ENCODE data around the gene KCNA1. TPM values are rescaled to one million over a fixed set of nuclear protein-coding genes. Genes with fewer than 3 reads are reported as not detected.

KCNA1 gene
- total RNA-seq, 2 donors from 2014 or later: 0.05 to 0.07 TPM

DNA sequence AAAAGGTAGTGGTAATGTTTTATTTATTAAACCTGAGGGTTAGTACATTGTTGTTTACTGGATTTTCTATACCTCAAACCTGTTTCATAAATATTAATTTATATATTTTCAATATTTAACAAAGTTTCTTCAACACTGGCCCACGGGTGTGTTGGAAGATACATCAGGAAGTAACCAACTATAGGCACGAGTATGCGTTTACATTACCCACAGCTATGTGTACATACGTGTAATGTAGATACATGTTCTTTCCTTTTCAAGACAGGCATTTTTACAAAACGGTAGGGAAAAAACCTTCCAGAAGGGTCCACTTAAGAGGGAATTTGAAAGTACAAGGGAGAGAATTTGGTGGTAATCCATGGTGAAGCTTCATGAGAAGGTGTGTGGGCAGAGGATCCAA, 17.8 kb upstream of the KCNA1 start:
- no peak overlapping the region for H3K27ac Mint-ChIP-seq
- no peaks in the 10 kb centered on the region for H3K36me3 Mint-ChIP-seq (ENCODE audit: insufficient read depth in 2 of 2)
- peaks cover 21% of the 10 kb centered on the region for H3K27me3 Mint-ChIP-seq (ENCODE audit: low read depth)
- H3K4me1 Mint-ChIP-seq (ENCODE audit: low read depth): no peaks in the 10 kb centered on the region
- ATAC-seq (replicated peaks in 1 of 2) (no peak), DNase-seq (no peak)
- no peak overlapping the region for H3K4me3 Mint-ChIP-seq
- H3K9me3 Mint-ChIP-seq: no peaks in the 10 kb centered on the region

- Mint-ChIP-seq H3K27me3 (ENCODE audit: low read depth) (peaks cover 21% of the 10 kb centered on the region), H3K4me1 (ENCODE audit: low read depth) (no peaks in the 10 kb centered on the region), H3K4me3 (no peak overlapping the region), H3K36me3 (ENCODE audit: insufficient read depth in 2 of 2) (no peaks in the 10 kb centered on the region), H3K27ac (no peak overlapping the region), H3K9me3 (no peaks in the 10 kb centered on the region)
- no peak for ATAC-seq (replicated peaks in 1 of 2)
- no peak for DNase-seq
Observed at GRCh38 chr12:4892418-4892817, 17.3 kb upstream of the KCNA1 start.

DNA sequence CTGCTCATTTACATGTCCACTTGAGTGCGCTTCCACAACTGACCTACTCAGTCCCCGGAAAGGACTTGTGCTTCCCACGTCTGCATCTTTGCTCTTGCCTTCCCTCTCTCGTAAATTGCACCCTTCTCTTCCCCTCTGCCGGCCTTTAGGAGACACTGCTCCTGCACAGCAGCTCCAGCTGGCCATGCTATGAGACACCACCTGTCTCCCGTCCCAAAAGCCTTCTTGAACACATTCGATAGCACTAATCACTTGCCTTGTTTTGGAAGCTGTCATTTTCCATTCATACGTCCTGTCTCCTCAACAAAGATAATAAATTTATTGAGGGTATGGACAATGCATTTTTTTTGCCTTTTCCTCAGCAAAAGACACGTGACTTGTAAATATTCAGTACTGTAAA, 15.7 kb upstream of the KCNA1 start:
- peaks cover 21% of the 10 kb centered on the region for H3K27me3 Mint-ChIP-seq (ENCODE audit: low read depth)
- H3K36me3 Mint-ChIP-seq (ENCODE audit: insufficient read depth in 2 of 2): no peaks in the 10 kb centered on the region
- no peaks in the 10 kb centered on the region for H3K4me1 Mint-ChIP-seq (ENCODE audit: low read depth)
- no peak overlapping the region for H3K4me3 Mint-ChIP-seq
- ATAC-seq (replicated peaks in 1 of 2) (no peak), DNase-seq (no peak)
- H3K27ac Mint-ChIP-seq: no peak overlapping the region
- no peaks in the 10 kb centered on the region for H3K9me3 Mint-ChIP-seq

- Mint-ChIP-seq H3K4me3 (no peak overlapping the region), H3K36me3 (ENCODE audit: insufficient read depth in 2 of 2) (no peaks in the 10 kb centered on the region), H3K4me1 (ENCODE audit: low read depth) (no peaks in the 10 kb centered on the region), H3K27me3 (ENCODE audit: low read depth) (peaks cover 38% of the 10 kb centered on the region), H3K27ac (no peak overlapping the region), H3K9me3 (no peaks in the 10 kb centered on the region)
- no peak for ATAC-seq (replicated peaks in 1 of 2)
- DNase-seq: no peak
Observed at GRCh38 chr12:4899364-4899763, 10.3 kb upstream of the KCNA1 start.

- peaks cover 38% of the 10 kb centered on the region for H3K27me3 Mint-ChIP-seq (ENCODE audit: low read depth)
- H3K27ac Mint-ChIP-seq: no peak overlapping the region
- no peaks in the 10 kb centered on the region for H3K36me3 Mint-ChIP-seq (ENCODE audit: insufficient read depth in 2 of 2)
- DNase-seq (no peak), ATAC-seq (replicated peaks in 1 of 2) (no peak)
- H3K4me3 Mint-ChIP-seq: no peak overlapping the region
- H3K9me3 Mint-ChIP-seq: no peaks in the 10 kb centered on the region
- no peaks in the 10 kb centered on the region for H3K4me1 Mint-ChIP-seq (ENCODE audit: low read depth)
Observed at GRCh38 chr12:4900327-4900726, 9.4 kb upstream of the KCNA1 start.

- Mint-ChIP-seq H3K4me1 (ENCODE audit: low read depth) (peaks cover 12% of the 10 kb centered on the region), H3K27me3 (ENCODE audit: low read depth) (peaks cover 35% of the 10 kb centered on the region), H3K27ac (no peak overlapping the region), H3K36me3 (ENCODE audit: insufficient read depth in 2 of 2) (no peaks in the 10 kb centered on the region), H3K9me3 (no peaks in the 10 kb centered on the region), H3K4me3 (no peak overlapping the region)
- ATAC-seq (replicated peaks in 1 of 2) (no peak), DNase-seq (no peak)
Observed at GRCh38 chr12:4905316-4905715, 4.4 kb upstream of the KCNA1 start.

GRCh38 chr12:4908684-4909409, 858 bp upstream of the KCNA1 start:
- no peaks in the 10 kb centered on the region for H3K9me3 Mint-ChIP-seq
- DNase-seq: peak; percentile 17 to 22
- peaks cover 3 to 6% of the 10 kb centered on the region in 2 donors for H3K36me3 Mint-ChIP-seq (ENCODE audit: insufficient read depth in 2 of 2)
- H3K27me3 Mint-ChIP-seq (ENCODE audit: low read depth): peaks cover 27% of the 10 kb centered on the region
- H3K4me3 Mint-ChIP-seq: peak overlapping the region; percentile 42 to 92
- peaks cover 16% of the 10 kb centered on the region for H3K4me1 Mint-ChIP-seq (ENCODE audit: low read depth)
- peak; percentile 32 to 54 for ATAC-seq (replicated peaks in 1 of 2)
- no peak overlapping the region for H3K27ac Mint-ChIP-seq

DNA sequence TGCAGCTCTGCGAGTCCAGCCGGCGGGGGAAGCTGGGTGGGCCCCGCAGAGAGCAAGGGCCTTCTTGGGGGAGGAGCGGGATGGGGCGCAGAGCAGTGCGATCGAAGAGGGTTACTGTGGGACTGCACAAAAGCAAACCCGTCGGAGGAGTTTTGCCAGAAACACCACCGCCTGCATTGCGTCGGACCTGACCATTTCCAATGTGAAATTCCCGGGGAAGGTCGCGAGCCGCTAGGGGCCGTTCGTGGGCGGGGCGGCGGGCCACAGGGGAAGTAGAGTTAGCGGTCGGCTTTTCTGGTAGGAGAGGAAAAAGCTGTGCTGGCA, 333 bp upstream of the KCNA1 start:
- no peak overlapping the region for H3K27ac Mint-ChIP-seq
- peaks cover 3 to 6% of the 10 kb centered on the region in 2 donors for H3K36me3 Mint-ChIP-seq (ENCODE audit: insufficient read depth in 2 of 2)
- H3K4me1 Mint-ChIP-seq (ENCODE audit: low read depth): peaks cover 16% of the 10 kb centered on the region
- DNase-seq (peak; percentile 1 to 11), ATAC-seq (replicated peaks in 1 of 2) (no peak)
- peak overlapping the region; percentile 42 to 92 for H3K4me3 Mint-ChIP-seq
- H3K9me3 Mint-ChIP-seq: no peaks in the 10 kb centered on the region
- peaks cover 29% of the 10 kb centered on the region for H3K27me3 Mint-ChIP-seq (ENCODE audit: low read depth)

DNA sequence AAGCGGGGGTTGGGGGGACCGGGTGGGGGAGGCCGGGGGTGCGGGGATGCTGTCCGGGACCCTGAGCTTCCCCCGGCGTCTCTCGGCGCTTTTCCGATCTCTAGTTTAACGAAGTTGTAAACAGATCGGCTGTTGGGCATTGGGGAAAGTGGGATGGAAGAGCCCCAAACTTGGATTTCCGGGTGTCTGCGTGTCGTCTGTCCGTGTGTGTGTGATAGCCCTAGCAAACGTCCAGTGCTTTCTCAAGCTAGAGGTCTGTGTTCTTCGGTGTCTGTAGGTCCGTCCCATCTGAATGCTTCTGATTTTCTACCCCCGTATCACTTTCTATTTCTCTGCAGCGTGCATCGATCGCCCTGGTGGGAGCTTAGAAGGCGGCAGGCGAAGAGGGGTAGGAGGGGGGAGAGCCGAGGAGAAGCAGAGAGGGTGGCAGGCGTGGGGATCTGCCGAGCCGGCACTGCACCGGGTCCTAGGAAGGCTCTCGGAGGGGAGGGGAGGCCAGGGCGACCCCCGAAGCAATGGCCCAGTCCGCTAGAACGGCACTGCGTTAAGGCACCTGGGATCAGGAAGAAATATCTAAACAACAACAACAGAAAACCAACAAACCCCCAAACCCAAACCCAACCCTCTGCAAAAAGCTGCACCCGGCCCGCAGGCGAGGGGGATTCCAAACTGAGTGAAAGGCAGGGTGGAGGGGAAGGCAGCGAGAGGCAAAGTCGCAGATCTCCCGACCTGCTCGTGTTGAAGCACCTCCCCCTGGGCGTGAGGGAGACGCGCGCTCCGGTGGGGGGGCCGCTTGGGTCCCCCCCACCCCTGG, 1.0 kb downstream of the KCNA1 start:
- DNase-seq: peak; percentile 21 to 37
- peaks cover 36% of the 10 kb centered on the region for H3K27me3 Mint-ChIP-seq (ENCODE audit: low read depth)
- ATAC-seq (replicated peaks in 1 of 2): peak; percentile 58 to 62
- H3K36me3 Mint-ChIP-seq (ENCODE audit: insufficient read depth in 2 of 2): peaks cover 3 to 6% of the 10 kb centered on the region in 2 donors
- H3K9me3 Mint-ChIP-seq: no peaks in the 10 kb centered on the region
- H3K27ac Mint-ChIP-seq: no peak overlapping the region
- H3K4me1 Mint-ChIP-seq (ENCODE audit: low read depth): peaks cover 16% of the 10 kb centered on the region
- peak overlapping the region; percentile 86 to 92 for H3K4me3 Mint-ChIP-seq

DNA sequence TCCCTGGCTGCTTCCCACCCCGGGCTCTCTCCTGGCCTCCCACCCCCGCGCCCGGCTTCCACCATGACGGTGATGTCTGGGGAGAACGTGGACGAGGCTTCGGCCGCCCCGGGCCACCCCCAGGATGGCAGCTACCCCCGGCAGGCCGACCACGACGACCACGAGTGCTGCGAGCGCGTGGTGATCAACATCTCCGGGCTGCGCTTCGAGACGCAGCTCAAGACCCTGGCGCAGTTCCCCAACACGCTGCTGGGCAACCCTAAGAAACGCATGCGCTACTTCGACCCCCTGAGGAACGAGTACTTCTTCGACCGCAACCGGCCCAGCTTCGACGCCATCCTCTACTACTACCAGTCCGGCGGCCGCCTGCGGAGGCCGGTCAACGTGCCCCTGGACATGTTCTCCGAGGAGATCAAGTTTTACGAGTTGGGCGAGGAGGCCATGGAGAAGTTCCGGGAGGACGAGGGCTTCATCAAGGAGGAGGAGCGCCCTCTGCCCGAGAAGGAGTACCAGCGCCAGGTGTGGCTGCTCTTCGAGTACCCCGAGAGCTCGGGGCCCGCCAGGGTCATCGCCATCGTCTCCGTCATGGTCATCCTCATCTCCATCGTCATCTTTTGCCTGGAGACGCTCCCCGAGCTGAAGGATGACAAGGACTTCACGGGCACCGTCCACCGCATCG, 1.8 kb downstream of the KCNA1 start:
- Mint-ChIP-seq H3K36me3 (ENCODE audit: insufficient read depth in 2 of 2) (peaks cover 3 to 6% of the 10 kb centered on the region in 2 donors), H3K27me3 (ENCODE audit: low read depth) (peaks cover 40% of the 10 kb centered on the region), H3K4me1 (ENCODE audit: low read depth) (peaks cover 16% of the 10 kb centered on the region), H3K9me3 (no peaks in the 10 kb centered on the region), H3K4me3 (peak overlapping the region; percentile 50 to 72), H3K27ac (no peak overlapping the region)
- ATAC-seq (replicated peaks in 1 of 2) (peak in 1 of 2 donors; percentile 4), DNase-seq (peak in 1 of 2 donors; percentile 6)

- no peak overlapping the region for H3K27ac Mint-ChIP-seq
- peaks cover 61% of the 10 kb centered on the region for H3K27me3 Mint-ChIP-seq (ENCODE audit: low read depth)
- DNase-seq: no peak
- no peaks in the 10 kb centered on the region for H3K9me3 Mint-ChIP-seq
- ATAC-seq (replicated peaks in 1 of 2): no peak
- peaks cover 4% of the 10 kb centered on the region for H3K4me1 Mint-ChIP-seq (ENCODE audit: low read depth)
- no peak overlapping the region for H3K4me3 Mint-ChIP-seq
- H3K36me3 Mint-ChIP-seq (ENCODE audit: insufficient read depth in 2 of 2): peaks cover 3 to 6% of the 10 kb centered on the region in 2 donors
Observed at GRCh38 chr12:4914720-4915119, 5.0 kb downstream of the KCNA1 start.

DNA sequence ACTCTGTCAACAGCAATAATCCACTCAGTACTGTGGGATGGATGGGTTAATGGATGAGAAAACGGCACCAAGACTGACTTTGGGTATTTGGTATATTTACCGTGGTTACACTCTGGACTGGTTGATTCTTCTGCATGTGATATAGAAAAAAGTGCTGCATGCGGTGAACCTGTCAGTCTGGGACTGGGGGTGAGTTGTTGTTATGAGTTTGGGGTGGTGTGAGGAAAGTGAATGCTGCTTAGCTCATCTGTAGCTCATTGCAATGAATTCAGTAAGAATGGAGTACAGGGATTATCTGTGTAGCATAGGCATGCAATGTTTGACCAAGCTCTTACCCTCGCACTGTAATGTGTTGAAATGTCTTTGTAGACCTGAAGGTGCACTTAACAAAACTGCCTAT, 6.0 kb downstream of the KCNA1 start:
- Mint-ChIP-seq H3K4me3 (no peak overlapping the region), H3K36me3 (ENCODE audit: insufficient read depth in 2 of 2) (peaks cover 3% of the 10 kb centered on the region in 2 donors), H3K27ac (no peak overlapping the region), H3K4me1 (ENCODE audit: low read depth) (peaks cover under 1% of the 10 kb centered on the region), H3K9me3 (no peaks in the 10 kb centered on the region), H3K27me3 (ENCODE audit: low read depth) (peaks cover 50% of the 10 kb centered on the region)
- DNase-seq (no peak), ATAC-seq (replicated peaks in 1 of 2) (no peak)

DNA sequence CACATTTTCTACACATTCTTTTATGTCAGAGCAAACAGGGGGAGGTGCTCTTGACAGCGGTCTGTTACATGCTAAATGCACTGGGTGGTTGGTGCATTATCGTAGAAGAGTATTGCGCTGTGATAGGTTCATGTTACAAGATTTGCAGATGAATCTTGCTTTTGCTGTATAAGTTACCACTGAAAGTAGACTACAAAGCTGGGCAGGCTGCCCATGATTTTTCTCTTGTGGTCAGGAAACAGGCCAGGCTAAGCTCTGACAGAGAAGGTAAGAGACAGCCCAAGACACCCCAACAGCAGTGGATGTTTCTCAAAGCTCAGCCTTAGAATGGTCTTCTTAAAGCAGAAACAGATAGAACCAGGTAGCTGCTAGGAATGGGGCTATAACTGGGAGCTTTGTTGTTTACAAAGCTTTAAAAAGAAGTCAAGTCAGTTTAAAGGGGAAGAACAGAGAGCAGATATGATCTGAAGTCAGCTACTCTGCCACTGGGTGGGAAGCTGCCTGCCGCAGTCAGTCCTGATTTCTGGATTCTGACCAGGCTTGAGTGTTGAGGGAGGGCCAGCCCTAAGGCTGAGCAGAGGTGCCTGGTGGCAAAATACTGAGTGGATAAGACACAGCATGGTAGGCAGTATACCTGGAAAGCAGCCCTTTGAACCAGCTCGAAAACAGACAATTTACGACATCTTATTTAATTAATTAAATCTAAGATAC, 9.4 kb downstream of the KCNA1 start:
- Mint-ChIP-seq H3K9me3 (no peaks in the 10 kb centered on the region), H3K36me3 (ENCODE audit: insufficient read depth in 2 of 2) (no peaks in the 10 kb centered on the region), H3K4me3 (no peak overlapping the region), H3K4me1 (ENCODE audit: low read depth) (no peaks in the 10 kb centered on the region), H3K27ac (no peak overlapping the region), H3K27me3 (ENCODE audit: low read depth) (peaks cover 51% of the 10 kb centered on the region)
- ATAC-seq (replicated peaks in 1 of 2) (peak in 1 of 2 donors; percentile 28), DNase-seq (no peak)
